GM18520 (cell line): Measurements from ENCODE around the gene PLP1.
"Not testable (repeated sequence)": the region's sequence is repeated elsewhere in the genome, so short reads cannot be mapped to it uniquely, and the experiment has no call there.

ENCODE experiments used
- ATAC-seq: cut with Tn5 transposase; IDR thresholded peaks from one replicate; pipeline ENCODE4 v1.9.1; 2021; ENCODE audit not compliant: unreplicated experiment

PLP1 gene, protein sequence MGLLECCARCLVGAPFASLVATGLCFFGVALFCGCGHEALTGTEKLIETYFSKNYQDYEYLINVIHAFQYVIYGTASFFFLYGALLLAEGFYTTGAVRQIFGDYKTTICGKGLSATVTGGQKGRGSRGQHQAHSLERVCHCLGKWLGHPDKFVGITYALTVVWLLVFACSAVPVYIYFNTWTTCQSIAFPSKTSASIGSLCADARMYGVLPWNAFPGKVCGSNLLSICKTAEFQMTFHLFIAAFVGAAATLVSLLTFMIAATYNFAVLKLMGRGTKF

DNA sequence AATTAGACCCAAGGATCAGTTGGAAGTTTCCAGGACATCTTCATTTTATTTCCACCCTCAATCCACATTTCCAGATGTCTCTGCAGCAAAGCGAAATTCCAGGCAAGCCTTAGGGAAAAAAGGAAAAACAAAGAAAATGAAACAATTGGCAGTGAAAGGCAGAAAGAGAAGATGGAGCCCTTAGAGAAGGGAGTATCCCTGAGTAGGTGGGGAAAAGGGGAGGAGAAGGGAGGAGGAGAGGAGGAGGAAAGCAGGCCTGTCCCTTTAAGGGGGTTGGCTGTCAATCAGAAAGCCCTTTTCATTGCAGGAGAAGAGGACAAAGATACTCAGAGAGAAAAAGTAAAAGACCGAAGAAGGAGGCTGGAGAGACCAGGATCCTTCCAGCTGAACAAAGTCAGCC lies at the start of gene PLP1:
PLP1 (plus strand) TSS at position 295 of the 400 bp plus-strand sequence. CDS start 156 bp downstream, outside the sequence.
- ATAC-seq = no peak

DNA sequence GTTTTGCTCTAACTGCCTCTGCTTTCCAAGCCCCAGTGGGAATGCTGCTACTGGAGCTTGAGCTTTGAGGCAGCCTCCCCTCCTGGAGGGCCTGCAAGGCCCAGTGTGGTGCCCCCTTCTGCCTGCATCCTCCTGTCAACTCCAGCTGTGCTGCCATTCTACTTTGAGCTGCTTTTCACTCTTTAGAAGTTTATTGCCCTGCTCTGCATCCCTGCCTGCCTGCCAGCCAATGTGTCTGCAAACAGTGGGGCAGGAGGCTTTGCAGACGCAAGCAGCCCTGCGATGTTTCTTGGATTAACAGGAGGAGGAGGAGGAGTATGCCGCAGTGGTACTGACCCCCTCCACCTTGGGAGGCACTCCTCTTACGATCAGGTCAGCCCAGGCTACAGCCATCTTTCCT lies 49.5 kb upstream of the PLP1 start:
- no peak for ATAC-seq

DNA sequence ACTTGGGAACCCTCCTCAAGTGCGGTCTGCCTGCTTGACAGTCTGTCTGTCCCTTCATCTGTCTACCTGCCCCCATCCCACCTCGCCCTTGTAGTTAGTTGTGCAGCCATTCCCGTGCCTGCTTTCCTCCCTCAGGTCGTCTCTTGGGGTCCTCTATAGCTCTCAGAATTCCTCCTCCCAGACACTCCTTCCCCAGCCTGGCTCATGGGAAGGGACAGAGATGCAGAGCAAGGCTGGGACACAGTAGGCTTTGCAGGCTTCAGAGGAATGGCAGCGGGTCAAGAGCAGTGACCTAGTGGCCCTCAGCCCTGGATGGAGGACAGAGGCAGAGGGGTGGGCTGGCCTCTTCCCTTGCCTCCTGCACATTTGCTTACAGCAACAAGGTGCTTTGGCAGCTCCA lies 47.6 kb upstream of the PLP1 start:
- no peak for ATAC-seq

DNA sequence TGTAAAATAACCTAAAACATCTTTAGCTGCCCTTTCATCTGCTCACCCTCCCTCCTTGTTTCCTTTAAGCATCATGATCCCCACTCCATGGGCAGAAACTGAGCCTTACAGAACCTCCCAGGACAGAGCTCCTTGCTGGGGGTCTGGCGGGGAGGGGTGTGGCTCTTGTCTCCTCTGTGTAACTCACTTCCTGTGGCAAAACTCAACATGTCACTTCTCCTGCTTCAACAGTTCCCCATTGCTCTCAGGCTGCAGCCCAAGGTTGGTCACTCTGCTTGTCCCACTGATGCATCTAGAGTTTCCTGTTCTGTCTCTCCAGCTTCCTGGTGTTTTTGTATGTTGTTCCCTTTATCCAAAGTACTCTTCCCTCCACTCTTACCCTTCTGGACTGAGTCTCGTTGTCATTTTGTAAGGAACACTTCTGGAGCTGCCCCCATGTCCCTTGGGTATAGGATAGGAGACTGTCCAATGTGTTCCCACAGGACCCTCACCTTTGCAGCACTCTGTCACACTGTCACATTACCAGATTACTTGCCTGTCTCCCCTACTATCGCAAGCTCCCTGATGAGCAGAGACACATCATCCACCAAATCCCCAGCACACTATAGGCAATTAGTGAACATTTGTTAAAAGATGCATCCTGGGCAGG lies 46.4 kb upstream of the PLP1 start:
- no peak for ATAC-seq

DNA sequence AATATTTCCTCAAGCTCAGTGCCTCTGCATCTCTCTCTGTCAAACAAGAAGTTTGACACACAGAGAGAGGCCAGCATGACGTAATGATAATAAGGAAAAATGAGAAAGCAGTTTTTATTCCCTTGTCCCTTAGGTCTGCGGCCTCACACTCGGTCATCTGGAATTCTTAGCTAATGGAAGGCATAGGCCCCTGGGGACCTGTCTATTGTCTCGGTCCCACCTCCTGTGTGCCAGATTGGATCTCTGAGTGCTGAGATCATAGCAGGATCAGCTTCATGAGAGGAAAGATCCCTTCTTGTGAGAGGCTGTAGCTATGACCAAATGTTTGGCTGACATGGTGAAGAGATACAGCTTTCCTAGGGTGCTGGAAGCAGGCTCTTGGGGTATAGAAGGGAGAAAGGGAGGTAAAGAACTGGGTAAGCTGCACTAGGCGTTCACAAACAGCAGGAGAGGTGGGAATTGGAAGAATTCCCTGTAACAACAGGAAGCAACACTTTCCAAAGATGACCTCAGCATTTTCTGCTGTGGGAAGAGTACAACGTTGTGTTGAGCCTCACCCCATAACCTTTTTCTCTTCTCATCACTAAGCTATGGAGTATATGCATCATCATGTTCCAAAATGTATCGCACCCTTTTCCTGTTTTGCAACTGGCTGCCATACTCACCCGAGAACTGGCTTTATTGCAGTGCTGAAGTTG lies 45.7 kb upstream of the PLP1 start:
- ATAC-seq = no peak

DNA sequence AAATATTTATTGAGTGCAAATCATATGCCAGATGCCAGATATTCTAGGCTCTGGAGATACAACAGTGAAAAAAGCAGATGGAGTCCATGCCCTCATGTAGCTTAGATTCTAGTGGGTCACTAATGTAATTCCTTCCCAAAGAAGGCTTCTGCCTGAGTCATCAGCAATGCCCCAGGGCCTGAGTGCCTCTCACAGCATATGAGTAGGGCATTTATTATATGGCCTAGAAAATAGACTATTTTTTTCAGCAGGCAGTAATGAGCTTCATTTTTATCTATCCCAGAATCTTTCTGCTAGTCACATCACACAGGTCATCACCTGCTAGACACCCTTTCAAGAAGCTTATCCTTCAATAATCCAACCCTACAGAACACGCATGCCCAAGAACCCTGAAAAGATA lies 43.6 kb upstream of the PLP1 start:
- no peak for ATAC-seq

DNA sequence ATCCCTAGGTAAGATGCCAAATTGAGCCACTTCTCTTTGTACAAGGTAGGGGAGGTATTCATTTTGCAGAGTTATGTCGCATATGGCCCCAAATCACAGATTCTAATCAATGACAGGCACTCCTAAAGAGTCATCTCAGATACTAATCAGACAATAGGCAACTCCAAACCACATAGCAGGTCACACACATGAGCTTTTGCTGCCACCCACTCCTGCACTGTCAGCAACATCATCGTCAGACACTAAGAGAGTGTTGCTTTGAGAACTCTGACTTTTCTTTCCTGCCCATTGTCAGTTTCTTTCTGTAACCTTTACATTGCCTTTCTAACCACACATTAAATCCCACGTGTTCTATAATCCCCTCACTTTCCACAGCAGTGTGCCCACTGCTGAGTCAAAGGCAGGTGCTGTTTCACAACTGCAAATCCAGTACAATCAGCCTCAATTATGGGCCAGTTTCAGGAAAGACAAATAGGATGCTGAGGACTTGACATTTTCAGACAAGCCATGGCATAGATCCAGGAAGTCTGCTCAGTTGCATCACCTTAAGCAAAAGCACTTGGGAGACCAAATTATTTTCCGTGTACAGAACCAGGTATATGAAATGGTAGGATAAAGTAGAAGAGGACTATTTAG lies 42.4 kb upstream of the PLP1 start:
- no peak for ATAC-seq

DNA sequence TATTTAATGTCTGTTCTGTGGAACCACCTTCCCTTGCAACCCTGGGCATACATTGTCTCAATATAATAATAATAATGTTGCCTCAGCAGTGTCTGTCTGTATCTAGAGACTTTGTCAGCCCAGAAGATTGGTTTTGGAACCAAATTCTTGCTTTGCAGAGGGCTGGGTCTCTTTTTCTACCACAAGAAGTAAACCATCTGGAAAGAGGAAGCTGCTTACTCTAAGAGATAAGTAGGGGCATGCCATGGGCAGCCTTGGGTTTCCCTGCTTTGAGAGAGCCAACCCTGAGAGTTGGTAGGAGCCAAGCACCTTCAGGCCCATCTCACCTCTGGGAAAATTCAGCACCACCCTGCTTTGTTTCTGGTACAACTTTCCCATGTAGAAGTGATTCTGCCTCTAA lies 38.9 kb upstream of the PLP1 start:
- ATAC-seq = no peak

DNA sequence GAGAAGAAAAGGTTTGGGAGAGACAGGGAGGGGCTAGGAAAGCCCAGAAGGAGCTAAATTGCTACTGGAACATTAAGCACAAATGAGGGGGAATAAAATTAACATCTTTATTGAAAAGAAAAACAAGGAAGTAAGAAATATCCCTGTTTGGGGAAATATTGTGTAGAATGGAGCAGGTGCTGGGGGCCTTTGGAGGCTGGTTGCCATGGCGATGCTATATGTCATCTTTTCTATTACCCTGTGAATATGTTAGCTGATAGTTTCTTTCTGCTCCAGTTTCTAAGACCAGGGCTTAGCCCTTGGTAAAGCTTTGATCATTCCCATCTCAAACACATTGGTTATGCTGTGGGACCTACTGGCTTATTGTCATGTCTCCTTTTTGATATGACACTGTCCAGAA lies 37.2 kb upstream of the PLP1 start:
- no peak for ATAC-seq

DNA sequence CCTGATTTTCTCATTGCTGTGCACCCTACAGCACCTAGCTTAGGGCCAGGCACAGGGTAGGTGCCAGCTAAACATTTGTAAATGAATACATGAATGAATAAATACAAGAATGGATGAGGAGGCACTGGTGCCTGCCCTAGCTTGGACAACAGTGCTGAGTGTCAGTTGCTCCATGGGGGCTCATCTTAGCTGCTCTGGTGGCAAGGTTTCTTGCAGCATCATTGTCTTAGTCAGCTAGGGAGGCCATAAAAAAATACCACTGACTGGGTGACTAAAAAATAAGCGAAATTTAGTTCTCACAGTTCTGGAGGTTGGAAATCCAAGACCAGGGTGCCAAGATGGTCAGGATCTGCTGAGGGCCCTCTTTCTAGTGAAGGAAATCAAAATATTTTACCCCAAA lies 34.8 kb upstream of the PLP1 start:
- no peak for ATAC-seq

DNA sequence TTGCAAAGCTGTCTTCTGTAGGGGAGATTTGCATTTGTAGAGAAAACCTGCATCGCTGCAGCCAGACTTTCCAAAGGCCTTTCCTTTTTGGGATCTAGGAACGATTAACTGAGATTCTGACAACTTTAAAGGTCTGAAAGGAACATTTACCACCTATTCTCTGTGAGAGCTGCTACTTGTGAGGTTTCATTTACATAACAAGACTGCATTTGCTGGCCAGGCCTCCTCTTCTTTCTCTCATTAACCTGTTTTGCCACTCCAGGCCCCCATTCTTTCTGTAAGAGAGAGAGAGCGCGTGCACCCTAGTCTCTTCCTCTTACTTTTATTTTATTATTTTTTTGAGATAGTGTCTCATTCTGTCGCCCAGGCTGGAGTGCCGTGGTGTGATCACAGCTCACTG lies 34.3 kb upstream of the PLP1 start:
- ATAC-seq = no peak

DNA sequence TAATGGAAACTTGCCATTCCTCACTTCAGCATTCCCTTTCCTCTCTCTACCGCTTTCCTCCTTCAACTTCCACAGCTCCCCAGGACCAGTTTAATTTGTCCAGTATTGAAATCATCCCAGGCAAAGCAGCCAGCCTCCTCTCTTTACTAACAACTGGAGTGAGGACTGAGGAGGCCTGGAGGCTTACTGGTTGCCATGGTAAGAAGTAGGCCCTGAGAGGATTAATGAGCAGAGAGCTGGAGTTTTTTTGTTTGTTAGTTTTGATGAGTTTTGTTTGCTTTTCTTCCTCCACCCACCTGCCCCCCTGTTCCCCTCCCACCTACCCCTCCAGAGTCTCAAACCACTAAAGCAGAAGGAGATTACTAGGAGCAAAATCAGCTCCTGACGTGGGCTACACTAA lies 29.5 kb upstream of the PLP1 start:
- no peak for ATAC-seq

DNA sequence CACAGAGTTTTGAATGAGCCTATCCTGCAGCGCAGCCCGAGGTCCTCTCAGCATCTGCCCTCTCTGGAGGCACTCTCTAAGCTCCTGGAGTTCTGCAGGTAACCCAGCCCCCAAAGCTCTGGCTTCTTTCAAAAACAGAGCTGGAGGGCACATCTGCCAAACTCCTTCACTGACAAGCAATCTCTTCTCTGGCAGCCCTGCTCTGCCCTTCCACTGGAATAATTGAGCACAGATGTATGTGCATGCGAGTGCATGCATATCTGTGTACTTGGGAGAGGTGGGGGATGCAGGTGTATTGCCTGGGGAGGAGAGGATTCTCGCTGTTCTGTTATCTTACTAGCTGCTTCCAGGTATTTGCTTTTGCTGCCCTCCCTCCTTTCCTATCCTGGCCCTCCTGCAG lies 22.2 kb upstream of the PLP1 start:
- no peak for ATAC-seq

DNA sequence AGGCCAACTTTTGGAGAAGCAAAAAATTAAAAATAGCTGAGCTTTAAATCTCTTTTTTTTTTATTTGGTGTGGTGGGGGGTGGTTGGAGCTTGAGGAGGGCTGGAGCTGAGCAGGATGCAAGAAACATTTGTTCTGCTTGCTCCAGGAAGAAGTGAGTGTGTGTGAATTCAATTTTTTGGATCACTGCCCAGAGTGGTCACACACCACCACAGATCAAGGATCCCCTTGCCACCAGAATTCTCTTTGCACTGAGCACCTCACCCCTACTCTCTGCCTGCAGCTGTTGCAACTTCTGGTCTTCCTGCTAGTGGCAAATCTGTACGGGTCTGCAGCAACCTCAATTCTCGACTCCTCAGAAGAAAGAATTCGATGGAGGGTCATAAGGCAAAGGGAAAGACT lies 19.9 kb upstream of the PLP1 start:
- no peak for ATAC-seq

DNA sequence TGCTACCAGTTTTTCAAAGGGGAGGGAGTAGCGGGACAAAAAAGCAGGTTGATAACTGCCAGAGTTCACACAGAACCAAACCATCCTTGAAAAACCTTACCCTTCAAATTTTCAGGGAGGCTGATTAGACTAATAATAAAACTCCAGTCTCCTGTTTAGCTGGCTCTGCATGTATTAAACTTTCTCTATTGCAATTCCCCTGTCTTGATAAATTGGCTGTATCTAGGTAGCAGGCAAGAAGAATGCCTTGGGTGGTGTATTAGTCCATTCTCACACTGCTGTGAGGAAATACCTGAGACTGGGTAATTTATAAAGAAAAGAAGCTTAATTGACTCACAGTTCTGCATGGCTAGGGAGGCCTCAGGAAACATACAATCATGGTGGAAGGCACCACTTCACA lies 18.1 kb upstream of the PLP1 start:
- ATAC-seq = no peak

DNA sequence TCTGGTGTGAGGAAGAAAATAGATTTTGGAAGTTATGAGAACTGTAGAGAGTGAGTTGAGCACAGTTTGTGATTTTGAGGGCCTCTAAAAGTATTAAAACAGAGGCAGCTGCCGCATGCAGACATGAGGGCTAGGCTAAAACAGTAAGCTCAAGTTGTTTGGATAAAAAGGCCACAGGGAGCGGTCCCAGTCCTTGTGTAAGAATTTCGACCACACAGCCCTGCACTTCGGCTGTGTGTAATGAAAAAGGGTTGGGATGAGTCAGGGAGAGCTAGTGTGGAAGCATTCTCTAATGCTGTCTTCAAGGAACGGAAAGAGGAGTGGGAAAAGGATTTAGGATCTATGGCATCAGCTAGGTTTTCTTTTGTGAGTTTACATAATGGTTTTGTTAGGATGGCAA lies 13.1 kb upstream of the PLP1 start:
- not testable (repeated sequence) for ATAC-seq

DNA sequence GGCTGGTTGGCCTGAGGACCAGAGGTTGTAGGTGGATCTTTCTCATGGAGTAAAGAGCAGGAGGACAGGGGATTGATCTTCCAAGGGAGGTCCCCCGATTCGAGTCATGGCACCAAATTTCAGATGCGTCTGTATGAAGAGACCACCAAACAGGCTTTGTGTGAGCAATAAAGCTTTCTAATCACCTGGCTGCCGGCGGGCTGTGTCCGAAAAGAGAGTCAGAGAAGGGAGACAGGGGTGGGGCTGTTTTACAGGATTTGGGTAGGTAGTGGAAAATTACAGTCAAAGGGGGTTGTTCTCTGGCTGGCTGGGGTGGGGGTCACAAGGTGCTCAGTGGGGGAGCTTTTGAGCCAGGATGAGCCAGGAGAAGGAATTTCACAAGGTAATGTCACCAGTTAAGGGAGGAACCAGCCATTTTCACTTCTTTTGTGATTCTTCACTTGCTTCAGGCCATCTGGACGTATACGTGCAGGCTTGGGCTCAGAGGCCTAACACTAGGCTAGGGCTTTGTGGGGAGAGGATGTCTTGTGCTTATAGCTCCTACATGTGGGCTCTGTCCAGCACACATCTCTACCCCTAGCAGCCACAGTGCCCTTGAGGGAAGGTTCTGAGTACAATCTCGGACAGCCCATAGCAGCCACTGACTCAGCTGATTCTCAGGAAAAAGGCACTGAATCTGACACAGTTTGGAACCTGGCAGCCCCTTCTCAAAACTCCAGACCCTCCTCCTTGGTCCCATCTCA lies 9.7 kb upstream of the PLP1 start:
- not testable (repeated sequence) for ATAC-seq

DNA sequence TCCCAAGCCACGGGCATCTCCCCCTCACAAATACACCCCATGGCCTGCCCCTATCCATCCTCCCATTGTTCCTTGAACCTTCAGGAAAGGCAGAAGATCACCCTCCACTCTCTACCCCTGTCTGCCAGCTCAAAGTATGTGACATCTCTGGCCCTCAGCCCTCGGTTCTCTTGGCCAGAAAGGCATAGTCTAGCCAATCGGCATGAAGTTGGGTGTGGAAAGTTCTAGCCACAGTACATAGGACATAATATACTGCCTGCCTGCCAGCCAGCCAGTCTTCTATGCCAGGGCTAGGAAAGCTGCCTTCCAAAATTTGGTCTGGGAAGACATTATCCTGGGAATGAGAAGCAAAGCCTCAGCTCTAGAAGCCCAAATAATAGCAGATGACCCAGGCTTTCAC lies 3.2 kb upstream of the PLP1 start:
- no peak for ATAC-seq

DNA sequence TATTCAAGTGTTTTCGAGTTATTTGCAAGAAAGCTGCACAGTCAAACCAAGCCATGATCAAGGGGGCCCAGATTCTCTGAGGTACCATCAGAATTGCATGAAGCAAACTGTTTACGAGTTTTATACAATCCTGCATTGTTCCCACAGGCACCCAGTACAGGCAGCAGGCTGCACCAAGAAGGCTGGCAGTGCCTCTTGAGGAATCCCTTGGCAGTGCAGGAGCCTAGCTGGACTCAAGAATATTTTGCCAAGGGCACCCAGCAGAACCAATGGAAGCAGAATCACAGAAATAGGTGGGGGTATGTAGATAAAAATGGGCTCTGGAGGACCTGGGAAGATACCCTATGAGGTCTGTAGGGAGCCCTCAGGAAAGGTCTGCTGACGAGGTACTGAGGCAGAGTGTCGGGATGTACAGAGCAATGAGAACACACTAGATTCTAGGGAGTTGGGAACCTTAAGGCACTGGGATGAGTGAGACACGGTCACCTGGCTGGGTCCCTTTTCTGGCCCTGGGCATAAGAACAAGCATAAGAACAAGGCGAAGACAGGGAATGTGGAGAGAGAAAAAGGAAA lies 2.5 kb upstream of the PLP1 start:
- ATAC-seq = no peak

DNA sequence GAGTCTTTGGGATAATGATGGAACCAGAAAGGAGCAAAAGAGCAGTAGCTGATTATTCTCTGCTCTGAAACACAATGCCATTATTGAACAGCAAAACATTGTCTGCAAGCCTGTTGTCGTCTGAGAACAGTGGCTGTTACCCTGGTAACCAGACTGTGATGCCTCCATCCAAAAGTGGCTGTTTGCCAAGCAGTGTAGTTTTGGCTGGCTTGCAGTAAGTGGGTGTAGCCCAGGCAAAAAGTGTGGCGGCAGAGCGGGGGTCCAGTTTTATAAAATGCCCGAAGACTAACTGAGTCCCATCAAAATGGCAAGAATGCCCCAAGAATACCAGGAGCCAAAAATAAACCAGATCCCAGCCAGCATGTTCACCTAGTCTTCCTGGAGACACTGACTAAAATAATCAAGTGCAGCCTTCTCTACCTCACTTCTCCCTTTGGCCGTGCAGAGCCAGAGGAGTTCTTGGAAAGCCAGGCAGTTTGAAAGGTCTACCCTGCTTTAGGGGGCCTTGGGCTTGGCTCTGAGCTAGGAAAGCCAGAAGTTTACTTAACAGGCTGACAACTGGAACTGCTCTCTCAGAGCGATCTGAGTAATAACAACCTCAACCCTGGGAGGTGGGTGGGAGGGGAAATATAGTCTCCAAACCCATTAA lies 2.6 kb downstream of the PLP1 start:
- ATAC-seq = no peak
